NB4 (cell line): ENCODE measurements around the gene EDC3.
"Not testable (repeated sequence)": the region's sequence is repeated elsewhere in the genome, so short reads cannot be mapped to it uniquely, and the experiment has no call there.

Experiments used
- DNase-seq: peaks from one replicate; pipeline ENCODE4 v3.0.0; 2010; ENCODE audit warnings: low read depth
- H3K4me3 ChIP-seq: one replicate; pipeline ENCODE4 v1.5.1; 2011; ENCODE audit warnings: mild to moderate bottlenecking, low read depth, low read length, moderate library complexity
- MYC ChIP-seq: IDR thresholded peaks from 2 replicates; pipeline ENCODE4 v1.6.1; 2011; ENCODE audit warnings: low read depth, low read length
- POLR2A ChIP-seq: IDR thresholded peaks from 2 replicates; pipeline ENCODE4 v1.6.1; 2011; ENCODE audit warnings: mild to moderate bottlenecking; ENCODE audit not compliant: insufficient read length; ENCODE audit errors: extremely low read depth
- TF ChIP-seq, protein P1 (sequence below): IDR thresholded peaks from 2 replicates; pipeline ENCODE4 v1.6.1; 2011; ENCODE audit warnings: low read depth, low read length
- TF ChIP-seq, protein P2 (sequence below): IDR thresholded peaks from one replicate; pipeline ENCODE4 v1.5.1; 2012; ENCODE audit warnings: low read depth, low read length

Gene EDC3

DNA sequence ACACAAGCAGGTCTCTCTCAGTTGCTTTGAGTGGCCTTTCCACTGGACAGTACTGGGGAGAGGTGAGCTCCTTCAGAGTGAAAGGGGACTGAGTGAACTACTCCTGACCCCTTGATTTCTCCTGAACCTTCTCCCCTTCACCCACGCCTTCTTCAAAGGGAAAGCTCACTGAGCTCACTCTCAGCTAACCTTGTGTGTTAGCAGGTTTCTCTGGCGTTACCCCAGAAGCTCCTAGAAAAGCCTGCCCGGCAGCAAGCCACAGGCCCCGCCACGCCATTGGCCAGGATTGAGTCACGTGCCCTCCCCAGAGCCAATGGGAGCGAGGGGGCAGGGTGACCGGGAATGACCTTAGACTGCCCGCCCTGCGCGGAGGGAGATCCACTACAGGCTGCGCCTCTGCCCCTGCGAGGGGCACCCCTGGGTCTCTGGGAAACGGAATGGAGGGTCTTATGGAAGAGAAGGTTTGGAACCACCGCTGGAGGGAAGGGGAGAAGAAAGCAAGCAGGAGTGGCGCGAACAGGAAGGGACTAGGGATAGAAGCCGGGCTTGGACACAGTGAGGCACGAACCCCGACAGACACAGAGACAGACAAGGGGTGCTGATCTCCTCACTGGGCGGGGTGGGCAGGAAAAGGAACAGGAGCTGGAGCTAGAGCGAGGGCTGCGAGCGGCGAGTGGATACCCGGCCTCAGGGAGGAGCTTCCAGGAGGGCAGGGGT lies 97.5 kb downstream of the EDC3 start:
- H3K4me3 ChIP-seq = peak overlapping the region; percentile 76
- TF ChIP-seq, protein P1, sequence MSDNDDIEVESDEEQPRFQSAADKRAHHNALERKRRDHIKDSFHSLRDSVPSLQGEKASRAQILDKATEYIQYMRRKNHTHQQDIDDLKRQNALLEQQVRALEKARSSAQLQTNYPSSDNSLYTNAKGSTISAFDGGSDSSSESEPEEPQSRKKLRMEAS = peak; percentile 99
- TF ChIP-seq, protein P2, sequence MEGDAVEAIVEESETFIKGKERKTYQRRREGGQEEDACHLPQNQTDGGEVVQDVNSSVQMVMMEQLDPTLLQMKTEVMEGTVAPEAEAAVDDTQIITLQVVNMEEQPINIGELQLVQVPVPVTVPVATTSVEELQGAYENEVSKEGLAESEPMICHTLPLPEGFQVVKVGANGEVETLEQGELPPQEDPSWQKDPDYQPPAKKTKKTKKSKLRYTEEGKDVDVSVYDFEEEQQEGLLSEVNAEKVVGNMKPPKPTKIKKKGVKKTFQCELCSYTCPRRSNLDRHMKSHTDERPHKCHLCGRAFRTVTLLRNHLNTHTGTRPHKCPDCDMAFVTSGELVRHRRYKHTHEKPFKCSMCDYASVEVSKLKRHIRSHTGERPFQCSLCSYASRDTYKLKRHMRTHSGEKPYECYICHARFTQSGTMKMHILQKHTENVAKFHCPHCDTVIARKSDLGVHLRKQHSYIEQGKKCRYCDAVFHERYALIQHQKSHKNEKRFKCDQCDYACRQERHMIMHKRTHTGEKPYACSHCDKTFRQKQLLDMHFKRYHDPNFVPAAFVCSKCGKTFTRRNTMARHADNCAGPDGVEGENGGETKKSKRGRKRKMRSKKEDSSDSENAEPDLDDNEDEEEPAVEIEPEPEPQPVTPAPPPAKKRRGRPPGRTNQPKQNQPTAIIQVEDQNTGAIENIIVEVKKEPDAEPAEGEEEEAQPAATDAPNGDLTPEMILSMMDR = no peak
- TF ChIP-seq MYC (peak; percentile 31), POLR2A (peak; percentile 91)

DNA sequence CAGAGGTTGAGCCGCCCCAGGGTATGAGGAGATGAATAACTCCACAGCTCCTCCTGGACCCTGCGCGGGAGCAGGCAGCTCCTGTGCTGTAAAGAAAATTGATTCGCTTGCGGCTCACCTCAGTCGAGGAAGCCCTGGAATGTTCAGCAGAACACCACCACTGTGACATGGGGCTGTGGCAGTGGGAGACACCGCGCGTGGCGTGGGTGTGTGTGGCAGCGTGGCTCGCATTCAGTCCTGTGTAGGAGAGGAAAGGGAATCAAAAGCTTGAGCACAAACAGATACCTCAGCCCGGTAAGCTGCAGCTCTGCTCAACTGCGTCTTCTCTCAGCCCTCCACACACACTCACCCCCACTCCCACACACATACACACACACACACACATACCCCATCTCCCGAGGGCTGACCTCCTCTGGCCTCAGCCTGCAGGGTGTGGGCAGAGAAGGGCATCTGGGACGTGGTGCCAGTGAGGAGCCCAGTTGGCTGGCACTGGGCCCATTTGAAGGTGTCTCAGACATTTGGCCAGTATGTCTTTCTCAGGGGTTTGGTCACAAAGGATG lies 98.6 kb downstream of the EDC3 start:
- not testable (repeated sequence) for H3K4me3 ChIP-seq, DNase-seq

More for the DNA sequence above, 97.5 kb downstream of the EDC3 start:
- peak; percentile 94 for DNase-seq

DNA sequence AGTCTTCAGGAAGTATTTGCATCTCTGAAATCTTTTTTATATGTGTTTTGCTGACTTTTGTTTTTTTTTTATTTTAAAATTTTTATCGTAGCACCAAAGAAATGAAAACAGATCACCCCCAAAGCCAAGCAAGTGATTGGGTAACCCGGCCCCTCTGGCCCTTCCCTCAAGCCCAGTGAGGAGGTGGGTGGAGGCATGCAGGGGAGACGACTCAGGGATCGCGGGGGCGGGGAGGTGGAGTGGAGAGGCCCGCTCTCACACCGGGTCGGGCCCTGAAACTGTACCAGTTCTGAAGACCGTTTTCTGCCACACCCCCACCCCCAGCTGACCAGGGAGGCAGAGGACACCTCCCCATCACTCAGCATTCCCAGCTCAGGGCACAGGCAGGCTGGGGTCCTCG lies 99.1 kb downstream of the EDC3 start:
- not testable (repeated sequence) for H3K4me3 ChIP-seq, DNase-seq

DNA sequence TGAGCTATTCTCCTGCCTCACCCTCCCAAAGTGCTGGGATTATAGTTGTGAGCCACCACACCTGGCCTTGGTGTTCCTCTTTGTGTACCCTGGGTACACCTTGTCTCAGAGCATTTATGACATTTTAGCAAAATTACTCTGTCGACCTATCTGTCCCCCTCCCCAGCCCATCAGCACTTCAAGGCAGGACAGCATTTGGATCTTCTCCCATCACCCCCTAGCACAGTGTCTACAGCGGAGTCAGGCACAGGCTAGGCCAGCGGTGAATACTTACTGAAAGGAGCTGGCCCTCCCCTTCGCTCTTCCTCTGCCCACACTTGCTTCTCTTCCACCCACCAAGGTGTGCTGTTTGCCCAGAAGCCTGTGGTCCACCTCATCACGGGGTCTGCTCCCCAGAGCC lies 100.6 kb downstream of the EDC3 start:
- no peak for DNase-seq
- TF ChIP-seq POLR2A (no peak), MYC (no peak)
- TF ChIP-seq, protein P2 = no peak
- TF ChIP-seq, protein P1 = no peak
- H3K4me3 ChIP-seq = no peak overlapping the region

GRCh38 chr15:74594455-74594854 lies 101.4 kb downstream of the EDC3 start:
- DNase-seq = no peak

DNA sequence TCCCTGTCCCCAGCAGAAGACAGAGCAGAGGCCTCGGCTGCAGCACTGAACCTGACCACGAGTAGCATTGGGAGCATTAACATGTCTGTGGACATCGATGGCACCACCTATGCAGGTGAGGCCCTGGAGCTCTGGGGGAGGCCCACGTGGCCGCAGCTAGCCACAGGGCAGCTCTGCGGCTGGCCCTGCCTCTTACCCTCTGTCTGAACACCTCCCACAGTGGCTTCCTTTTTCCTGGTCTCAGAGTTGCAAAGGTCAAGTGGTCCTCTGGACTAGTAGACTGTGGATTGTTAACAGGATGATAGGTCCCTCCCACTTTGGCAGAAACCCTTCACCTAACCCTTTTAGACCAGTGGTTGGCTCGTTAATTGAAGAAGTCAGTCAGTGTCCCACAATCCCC lies 102.7 kb downstream of the EDC3 start:
- no peak for DNase-seq
- no peak overlapping the region for H3K4me3 ChIP-seq
- TF ChIP-seq, protein P2 = no peak
- TF ChIP-seq, protein P1 = no peak
- no peak for TF ChIP-seq MYC
- no peak for TF ChIP-seq POLR2A

More at GRCh38 chr15:74594455-74594854, 101.4 kb downstream of the EDC3 start:
- TF ChIP-seq POLR2A (no peak), MYC (no peak)
- TF ChIP-seq, protein P2 = no peak
- TF ChIP-seq, protein P1 = no peak
- no peak overlapping the region for H3K4me3 ChIP-seq

DNA sequence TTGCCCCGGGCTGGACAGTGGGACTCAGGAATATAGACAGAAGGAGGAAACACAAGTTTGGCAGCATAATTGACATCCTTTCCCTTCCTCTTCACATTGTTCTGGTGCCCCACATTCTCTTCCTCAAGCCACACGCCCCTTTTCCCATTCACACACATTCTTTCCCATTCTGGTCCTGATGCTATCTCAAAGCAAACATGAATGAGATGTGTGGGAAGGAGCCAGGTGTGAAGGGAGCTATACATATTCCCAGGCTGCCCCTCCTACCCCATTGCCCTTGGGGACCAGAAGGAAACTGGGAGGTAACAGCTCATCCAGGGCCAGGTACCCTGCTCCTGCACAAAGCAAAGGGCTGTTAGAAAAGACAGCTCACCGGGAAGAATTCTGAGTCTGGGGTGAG lies 103.6 kb downstream of the EDC3 start:
- no peak for DNase-seq
- TF ChIP-seq, protein P1 = no peak
- no peak for TF ChIP-seq MYC
- TF ChIP-seq, protein P2 = no peak
- no peak for TF ChIP-seq POLR2A
- H3K4me3 ChIP-seq = no peak overlapping the region
